Measurements from ENCODE around the gene FBLN1.
"Not testable (repeated sequence)": the region's sequence is repeated elsewhere in the genome, so short reads cannot be mapped to it uniquely, and the experiment has no call there.

FBLN1 gene

DNA sequence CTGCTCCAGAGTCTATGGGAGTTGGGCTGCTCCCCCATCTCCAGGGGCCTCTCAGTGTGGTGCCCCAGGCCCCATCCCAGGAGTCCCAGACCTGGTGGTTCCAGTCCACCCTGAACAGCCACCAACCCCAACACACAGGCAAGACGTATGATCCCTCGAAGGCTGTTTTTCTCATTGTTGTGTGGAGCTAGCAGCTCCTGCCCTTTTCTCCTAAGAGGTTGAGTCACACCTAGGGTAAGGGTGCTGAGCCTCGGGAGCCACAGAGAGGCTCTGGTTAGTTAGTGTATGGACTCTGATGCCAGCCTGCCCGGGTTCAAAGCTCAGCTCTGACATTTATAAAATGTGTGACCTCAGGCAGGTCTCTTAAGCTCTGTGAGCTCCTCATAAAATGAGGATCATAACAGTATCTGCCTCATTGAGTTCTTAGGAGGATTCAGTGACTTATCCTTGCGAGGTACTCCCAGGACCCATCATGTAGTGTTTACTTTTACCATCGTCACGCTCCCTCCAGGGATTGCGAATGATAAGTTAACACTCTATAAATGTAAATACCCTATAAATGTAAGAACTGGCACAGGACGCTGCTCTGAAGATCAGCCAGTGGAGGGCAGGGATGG lies 47.2 kb downstream of the FBLN1 start:
- DNase-seq: no peak

DNA sequence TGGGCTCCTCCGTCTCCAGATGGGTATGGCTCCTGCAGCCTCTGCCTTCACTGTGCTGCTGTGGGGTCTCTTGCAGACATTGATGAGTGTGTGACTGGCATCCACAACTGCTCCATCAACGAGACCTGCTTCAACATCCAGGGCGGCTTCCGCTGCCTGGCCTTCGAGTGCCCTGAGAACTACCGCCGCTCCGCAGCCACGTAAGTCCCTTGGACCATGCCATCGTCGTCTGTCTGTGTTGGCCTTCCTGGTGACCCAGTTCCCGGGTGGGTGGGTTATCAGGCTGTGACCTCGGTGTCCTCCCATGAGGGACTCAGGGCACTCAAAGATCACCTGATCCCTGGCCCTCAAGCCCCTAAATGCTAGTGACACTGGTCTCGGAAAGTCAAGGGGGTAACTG lies 47.7 kb downstream of the FBLN1 start:
- DNase-seq: no peak

DNA sequence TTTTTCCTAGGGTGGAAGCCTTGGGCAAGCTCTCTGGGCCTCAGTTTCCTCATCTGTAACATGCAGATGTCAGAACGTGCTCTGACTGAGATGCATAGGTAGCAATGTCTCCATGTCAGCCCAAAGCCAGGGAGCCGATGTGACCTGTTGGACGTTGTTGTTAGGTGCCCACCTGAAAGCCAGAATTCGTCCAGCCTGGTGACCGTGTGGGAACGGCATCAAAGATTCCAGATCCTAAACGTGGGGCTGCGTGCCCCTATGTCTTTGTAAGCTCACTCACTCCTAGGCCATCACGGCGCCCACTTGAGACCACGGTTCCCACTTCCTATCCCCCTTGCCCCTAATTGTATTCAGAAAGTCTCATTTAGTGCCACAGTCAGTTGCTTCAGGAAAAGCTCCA lies 48.2 kb downstream of the FBLN1 start:
- DNase-seq: no peak

GRCh38 chr22:45551310-45552016 lies 48.8 kb downstream of the FBLN1 start:
- DNase-seq: no peak

DNA sequence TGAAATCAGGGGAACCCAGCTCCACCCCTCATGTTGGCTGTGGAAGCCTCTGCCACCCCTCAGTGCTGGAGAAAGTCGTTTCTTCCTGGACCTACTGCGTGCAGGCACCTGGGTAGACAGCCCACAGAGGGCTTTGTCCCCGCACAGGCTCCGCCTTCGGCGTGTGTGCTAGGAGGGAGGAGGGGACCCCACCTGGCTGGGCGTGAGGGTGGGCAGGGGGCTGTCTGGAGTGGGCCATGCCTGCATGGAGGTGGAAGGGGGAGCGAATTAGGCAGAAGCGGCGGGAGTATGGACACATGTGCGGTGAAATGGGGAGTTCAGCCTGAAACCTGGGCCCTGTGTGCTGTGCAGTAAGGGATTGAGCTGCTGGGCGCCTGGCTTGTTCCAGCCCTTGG lies 49.3 kb downstream of the FBLN1 start:
- no peak for DNase-seq

DNA sequence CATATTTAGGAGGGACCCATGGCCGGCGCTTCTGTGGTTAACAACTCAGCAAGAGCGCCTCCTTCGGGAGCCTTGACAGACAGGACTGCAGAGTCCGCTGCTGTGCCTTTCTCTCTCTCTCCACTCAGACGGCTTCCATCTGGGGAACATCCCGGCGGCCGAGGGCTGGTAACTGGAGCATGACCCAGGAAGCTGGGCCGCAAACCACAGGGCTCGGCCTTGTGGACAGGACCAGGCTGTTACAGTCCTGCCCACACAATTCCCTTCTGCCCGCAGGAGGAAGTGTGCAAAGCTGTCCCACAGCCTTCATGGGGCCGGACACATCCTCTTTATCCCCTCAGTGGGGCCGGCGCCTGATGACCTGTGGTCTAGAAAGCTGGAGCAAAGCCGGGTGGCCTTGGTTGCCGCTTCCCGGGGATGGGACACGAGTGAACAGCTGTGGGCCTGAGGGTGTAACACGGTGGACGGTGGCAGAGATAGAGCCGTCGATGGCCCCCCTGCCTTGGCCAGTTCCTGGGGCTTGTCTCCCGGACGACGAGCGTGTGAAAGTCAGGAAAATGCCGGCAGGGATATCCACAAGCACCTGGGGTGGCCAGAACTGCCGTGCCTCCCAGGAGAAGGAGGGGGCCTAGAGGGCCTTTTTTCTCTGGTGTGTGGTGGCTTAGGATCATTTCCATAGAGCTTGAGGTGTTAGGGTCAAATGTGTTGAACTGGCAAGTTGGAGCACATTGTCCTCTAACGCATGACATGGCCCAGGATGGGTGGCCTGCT lies 50.1 kb downstream of the FBLN1 start:
- no peak for DNase-seq

- peak; percentile 42 for DNase-seq
Measured at GRCh38 chr22:45553351-45554039, 50.8 kb downstream of the FBLN1 start.

DNA sequence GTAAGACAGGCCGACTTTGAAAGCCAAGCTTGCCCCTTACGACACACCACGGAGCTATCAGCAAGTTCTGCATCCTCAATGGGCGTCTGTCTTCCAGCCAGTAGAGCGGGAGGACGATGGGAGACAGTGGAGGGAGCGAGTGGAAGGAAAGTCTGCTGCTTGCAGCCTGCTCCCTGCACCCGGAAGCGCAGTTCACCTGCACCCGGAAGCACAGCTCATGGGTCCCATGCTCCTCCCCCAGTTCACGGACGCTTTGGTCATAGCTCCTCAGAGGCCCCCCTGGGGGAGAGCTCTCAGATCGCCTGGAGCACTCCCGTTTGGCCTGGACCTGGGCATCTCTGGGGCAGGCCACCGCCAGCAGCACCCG lies 51.3 kb downstream of the FBLN1 start:
- DNase-seq: no peak

DNA sequence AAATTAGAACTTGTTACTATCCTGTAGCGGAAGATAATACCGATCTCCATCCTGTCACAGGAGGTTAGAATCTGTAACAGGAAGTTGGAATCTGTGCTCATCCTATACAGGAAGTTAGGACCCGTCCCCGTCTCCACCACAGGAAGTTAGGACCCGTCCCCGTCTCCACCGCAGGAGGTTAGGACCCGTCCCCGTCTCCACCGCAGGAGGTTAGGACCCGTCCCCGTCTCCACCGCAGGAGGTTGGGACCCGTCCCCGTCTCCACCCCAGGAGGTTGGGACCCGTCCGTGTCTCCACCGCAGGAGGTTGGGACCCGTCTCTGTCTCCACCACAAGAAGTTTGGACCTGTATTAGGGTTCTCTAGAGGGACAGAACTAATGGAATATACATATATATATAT lies 52.2 kb downstream of the FBLN1 start:
- DNase-seq: no peak

DNA sequence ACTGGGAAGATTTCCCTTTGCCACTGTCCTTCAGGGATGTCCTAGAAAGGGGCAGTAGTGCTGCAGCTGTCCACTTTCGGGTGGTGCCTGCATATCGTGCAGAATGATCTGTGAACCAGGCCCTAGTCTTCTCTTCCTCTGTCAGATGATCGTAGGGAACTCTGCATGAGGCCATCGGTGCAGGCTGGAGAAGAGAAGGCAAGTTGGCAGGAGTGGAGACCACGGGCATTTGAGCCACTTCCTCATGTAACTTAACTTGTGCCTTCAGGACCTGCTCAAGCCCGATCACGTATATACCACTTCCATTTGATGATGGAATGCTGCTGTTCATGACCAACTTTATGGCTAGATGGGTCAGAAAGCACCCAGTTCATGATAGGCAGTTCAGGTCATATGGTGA lies 55.2 kb downstream of the FBLN1 start:
- DNase-seq: not testable (repeated sequence)

GRCh38 chr22:45560092-45560491 lies 57.4 kb downstream of the FBLN1 start:
- DNase-seq: not testable (repeated sequence)

DNA sequence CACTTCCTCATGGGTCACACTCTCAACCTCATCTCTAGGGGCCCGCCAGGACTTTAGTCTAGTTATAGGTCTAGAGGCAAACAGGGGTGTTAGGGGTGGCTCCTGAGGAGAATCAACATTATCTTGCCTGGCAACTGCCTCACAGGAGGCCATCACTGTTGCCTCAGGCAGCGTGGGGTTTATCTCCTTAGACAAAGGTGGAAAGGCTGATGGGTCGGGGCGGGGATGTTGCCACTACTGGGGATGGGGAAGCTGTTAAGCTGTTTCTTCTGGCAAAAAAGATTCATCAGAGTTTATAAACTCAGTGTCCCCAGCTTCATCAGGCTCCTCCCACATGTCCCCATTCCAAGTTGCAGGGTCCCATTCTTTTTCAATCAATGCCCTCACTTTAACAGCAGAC lies 58.1 kb downstream of the FBLN1 start:
- DNase-seq: not testable (repeated sequence)

GRCh38 chr22:45562102-45562501 lies 59.4 kb downstream of the FBLN1 start:
- no peak for DNase-seq

- no peak for DNase-seq
Measured at GRCh38 chr22:45562537-45563361, 60.1 kb downstream of the FBLN1 start.

- DNase-seq: no peak
Measured at GRCh38 chr22:45563362-45564040, 60.8 kb downstream of the FBLN1 start.

DNA sequence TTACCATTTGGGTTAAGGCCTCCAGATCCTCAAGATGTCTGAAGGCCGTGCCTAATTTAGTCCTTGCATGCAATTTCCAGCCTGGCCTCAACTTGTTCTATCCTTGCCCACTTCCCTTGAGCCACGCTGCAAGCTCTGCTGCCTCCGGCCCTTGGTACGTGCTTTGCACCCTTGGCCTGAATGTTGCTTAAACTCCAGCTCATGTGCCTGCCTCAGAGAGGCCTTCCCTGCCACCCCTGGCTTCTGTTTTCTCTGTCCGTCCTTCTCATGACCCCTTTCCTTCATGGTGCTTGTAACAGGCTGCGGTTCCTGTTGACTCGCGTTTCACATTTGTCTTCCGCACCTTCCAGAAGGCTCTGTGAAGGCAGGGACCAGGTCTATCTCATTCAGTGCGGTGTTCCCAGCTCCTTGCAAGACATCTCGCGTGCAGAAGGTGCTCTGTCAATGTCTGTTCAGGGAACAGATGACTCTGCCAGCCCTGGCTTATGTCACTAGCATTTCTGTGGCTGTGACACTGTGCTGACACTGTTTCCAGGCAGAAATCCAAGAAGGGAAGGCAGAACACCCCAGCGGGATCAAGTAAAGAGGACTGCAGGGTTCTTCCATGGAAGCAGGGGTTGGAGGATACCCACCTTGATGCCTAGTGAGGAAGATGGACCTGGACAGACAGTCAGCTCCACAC lies 61.8 kb downstream of the FBLN1 start:
- no peak for DNase-seq

DNA sequence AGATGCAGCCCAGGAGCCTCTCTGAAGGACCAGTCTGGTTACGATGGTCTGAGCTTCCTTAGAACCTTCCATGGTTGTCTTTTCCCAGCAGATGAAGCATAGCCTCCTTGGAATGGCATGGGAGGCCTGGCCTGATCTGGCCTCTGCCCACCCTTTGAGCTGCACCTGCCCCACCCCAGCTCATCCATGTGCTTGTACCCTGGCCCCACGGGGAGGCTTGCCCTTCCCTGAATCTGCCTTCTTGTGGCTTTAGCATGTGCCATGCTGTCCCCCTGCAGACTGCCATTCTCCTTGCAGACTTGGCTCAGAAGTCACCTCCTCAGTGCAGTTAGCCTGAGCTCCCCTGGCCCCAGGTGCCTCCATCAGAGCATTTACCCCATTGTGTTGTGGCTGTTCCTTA lies 62.5 kb downstream of the FBLN1 start:
- DNase-seq: no peak

- DNase-seq: no peak
Measured at GRCh38 chr22:45565973-45566372, 63.3 kb downstream of the FBLN1 start.

GRCh38 chr22:45568213-45568612 lies 65.5 kb downstream of the FBLN1 start:
- no peak for DNase-seq

DNA sequence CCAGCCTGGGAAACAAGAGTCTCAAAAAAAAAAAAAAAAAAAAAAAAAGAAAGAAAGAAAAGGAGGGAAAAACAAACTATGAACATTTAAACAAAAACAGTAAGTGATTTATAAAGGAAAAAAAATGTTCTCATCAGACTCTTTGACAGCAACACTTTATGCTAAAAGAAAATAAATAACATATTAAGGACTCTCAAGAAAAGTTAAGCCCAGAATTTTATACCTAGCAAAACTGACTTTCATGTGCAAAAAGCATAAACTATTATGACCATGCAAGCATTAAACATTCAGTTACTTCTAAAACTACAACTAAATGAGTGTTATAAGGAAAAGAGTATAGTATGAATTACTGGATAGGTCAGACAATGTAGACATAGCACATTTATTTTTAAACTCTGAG lies 68.4 kb downstream of the FBLN1 start:
- no peak for DNase-seq

DNA sequence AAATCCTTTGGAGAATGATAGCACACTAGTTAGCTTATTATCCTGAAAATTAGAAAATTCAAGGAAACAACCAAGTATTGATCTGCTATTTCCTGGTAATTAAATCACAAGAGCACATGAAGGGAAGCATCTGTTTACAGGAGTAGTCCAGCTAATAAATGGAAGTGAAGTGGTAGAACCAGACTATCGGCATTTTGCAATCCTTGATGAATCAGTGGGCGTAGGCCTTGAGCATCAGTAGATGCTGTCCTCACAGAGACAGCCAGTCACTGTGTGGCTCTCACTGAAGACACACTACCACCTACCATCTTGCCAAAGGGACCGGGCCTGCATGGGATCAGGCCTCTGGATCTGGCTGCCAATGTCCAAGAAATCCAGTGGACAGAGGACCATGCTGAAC lies 69.8 kb downstream of the FBLN1 start:
- DNase-seq: no peak
